ENCODE results near the gene FBXW5. TPM values are rescaled to one million over a fixed set of nuclear protein-coding genes. Genes with fewer than 3 reads are reported as not detected.

FBXW5 gene
- total RNA-seq, 2 experiments from 2014 or later = 63.3 to 89.6 TPM

- ChIA-PET POLR2A (no interaction called here), CTCF (ENCODE audit: unreplicated experiment) (no interaction called here)
- Histone ChIP-seq H3K9me2 (ENCODE audit: insufficient read depth, low read length) (no peaks in the 10 kb centered on the region), H3K4me1 (ENCODE audit: insufficient read depth, low read length, poor library complexity, severe bottlenecking) (peaks cover 14% of the 10 kb centered on the region), H4K20me1 (ENCODE audit: insufficient read depth, low read length) (no peaks in the 10 kb centered on the region), H3K4me2 (ENCODE audit: low read length) (no peak overlapping the region), H3K9me3 (ENCODE audit: low read length) (no peaks in the 10 kb centered on the region), H3K4me3 (ENCODE audit: low read depth, low read length, poor library complexity, severe bottlenecking) (no peak overlapping the region), H3K79me2 (ENCODE audit: insufficient read depth, low read depth, low read length) (peaks cover 10% of the 10 kb centered on the region; the same call in 1 of the 2 replicates), H3K27ac (ENCODE audit: low read depth, low read length, poor library complexity, severe bottlenecking) (no peak overlapping the region), H2AFZ (ENCODE audit: low read length) (no peak overlapping the region), H3K36me3 (ENCODE audit: insufficient read depth, low read length) (peaks cover 49% of the 10 kb centered on the region)
- TF ChIP-seq EZH2phosphoT487 (IDR thresholded peaks at IDR 0.05; ENCODE audit: borderline replicate concordance, low read depth, low read length) = no peak
- no peak for TF ChIP-seq CTCF (conservative IDR thresholded peaks at IDR 0.05; ENCODE audit: low read length)
- intact Hi-C loops (cut with micrococcal nuclease; ENCODE audit: unreplicated experiment) = no loop called here
- BruUV-seq (replicated peaks) = no TSS peak
- no peak for DNase-seq (ENCODE audit: low spot score)
Observed at GRCh38 chr9:136942112-136942880, 2.2 kb downstream of the FBXW5 start.

DNA sequence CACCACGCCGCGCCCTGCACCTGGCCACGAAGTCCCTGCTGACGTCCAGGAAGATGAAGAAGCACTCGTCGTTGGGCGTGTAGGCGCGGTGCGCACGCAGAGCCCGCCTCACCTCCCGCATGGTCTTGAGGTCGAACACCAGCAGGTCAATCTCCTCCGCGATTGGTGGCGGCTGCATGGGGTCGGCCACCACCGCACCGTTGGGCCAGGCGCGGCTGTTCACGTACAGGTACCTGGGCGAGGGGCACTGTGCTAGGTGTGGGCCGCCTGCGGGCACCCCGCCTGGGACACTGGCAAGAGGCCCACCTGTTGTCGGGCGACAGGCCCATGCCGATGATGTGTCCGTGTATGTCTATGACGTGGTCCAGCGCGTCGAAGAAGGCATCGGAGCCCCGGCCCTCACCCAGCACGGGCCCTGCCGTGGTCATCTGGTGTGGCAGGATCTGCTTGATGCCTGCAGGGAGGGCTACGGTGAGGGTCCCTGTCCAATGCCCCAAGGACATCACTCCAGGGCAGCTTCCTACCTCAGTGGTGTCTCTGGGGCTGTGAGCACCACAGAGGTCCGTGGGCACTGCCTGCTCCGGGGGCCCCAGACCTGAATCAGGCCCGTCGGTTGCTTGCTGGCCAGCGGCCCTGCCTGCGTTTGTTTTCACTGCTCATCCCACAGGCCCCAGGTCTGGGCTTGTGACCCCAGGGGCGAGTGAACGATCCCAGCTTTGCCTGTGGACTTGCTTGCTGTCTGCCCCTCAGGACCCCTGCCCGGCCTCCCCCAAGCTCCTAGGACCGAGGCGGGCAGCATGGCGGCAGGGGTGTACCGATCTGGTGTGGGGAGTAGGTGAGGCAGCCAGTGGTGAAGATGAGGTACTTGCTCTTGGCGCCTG is 3.1 kb downstream of the FBXW5 start:
- Histone ChIP-seq H3K9me2 (ENCODE audit: insufficient read depth, low read length) (no peaks in the 10 kb centered on the region), H3K9me3 (ENCODE audit: low read length) (no peaks in the 10 kb centered on the region), H2AFZ (ENCODE audit: low read length) (no peak overlapping the region), H3K79me2 (ENCODE audit: insufficient read depth, low read depth, low read length) (peaks cover 10% of the 10 kb centered on the region; the same call in 1 of the 2 replicates), H3K4me3 (ENCODE audit: low read depth, low read length, poor library complexity, severe bottlenecking) (no peak overlapping the region), H3K27ac (ENCODE audit: low read depth, low read length, poor library complexity, severe bottlenecking) (no peak overlapping the region), H3K36me3 (ENCODE audit: insufficient read depth, low read length) (peaks cover 52% of the 10 kb centered on the region), H3K4me2 (ENCODE audit: low read length) (no peak overlapping the region), H4K20me1 (ENCODE audit: insufficient read depth, low read length) (no peaks in the 10 kb centered on the region), H3K4me1 (ENCODE audit: insufficient read depth, low read length, poor library complexity, severe bottlenecking) (peaks cover 14% of the 10 kb centered on the region)
- TF ChIP-seq EZH2phosphoT487 (IDR thresholded peaks at IDR 0.05; ENCODE audit: borderline replicate concordance, low read depth, low read length) (no peak), CTCF (conservative IDR thresholded peaks at IDR 0.05; ENCODE audit: low read length) (no peak)
- intact Hi-C loops (cut with micrococcal nuclease; ENCODE audit: unreplicated experiment) = no loop called here
- DNase-seq (ENCODE audit: low spot score) = no peak
- no TSS peak for BruUV-seq (replicated peaks)
- CTCF ChIA-PET (ENCODE audit: unreplicated experiment) = no interaction called here
- POLR2A ChIA-PET = no interaction called here
